Endothelial cell (in vitro differentiated cells): ENCODE measurements around the gene LNX2. TPM values are rescaled to one million over a fixed set of nuclear protein-coding genes. Genes with fewer than 3 reads are reported as not detected.

Experiments used
- DNase-seq: peaks from one replicate; pipeline ENCODE4 v3.0.0; 2021; ENCODE audit warnings: low spot score
- H3K27ac Mint-ChIP-seq: one replicate; pipeline ENCODE4 v1.8.0; 2021; ENCODE audit warnings: mixed read lengths, inconsistent platforms; ENCODE audit not compliant: unreplicated experiment
- H3K27me3 Mint-ChIP-seq: one replicate; pipeline ENCODE4 v1.8.0; 2021; ENCODE audit warnings: mild to moderate bottlenecking, moderate library complexity, mixed read lengths, inconsistent platforms; ENCODE audit not compliant: unreplicated experiment
- H3K36me3 Mint-ChIP-seq: one replicate; pipeline ENCODE4 v1.8.0; 2021; ENCODE audit warnings: mild to moderate bottlenecking, low read depth, mixed read lengths, inconsistent platforms; ENCODE audit not compliant: unreplicated experiment
- H3K4me1 Mint-ChIP-seq: one replicate; pipeline ENCODE4 v1.8.0; 2021; ENCODE audit warnings: mild to moderate bottlenecking, mixed read lengths, inconsistent platforms; ENCODE audit not compliant: unreplicated experiment
- H3K4me3 Mint-ChIP-seq: one replicate; pipeline ENCODE4 v1.8.0; 2021; ENCODE audit warnings: mild to moderate bottlenecking, mixed read lengths, inconsistent platforms; ENCODE audit not compliant: unreplicated experiment
- H3K9me3 Mint-ChIP-seq: one replicate; pipeline ENCODE4 v1.8.0; 2021; ENCODE audit warnings: mixed read lengths, inconsistent platforms; ENCODE audit not compliant: unreplicated experiment
- total RNA-seq: library from RNA; stranded (reverse); fragmentation: NEBNext Ultra II Directional; extraction: Animal tissue kit (Norgen Biotek cat#: 25700); gene quantifications from one replicate; pipeline ENCODE4 v1.2.1, GENCODE V29; 2021; ENCODE audit not compliant: unreplicated experiment
- TF ChIP-seq, protein P1 (sequence below): fragments of 200-600 bp; sonication (generic); IDR thresholded peaks from one replicate; pipeline ENCODE4 v1.5.0; 2021; ENCODE audit warnings: antibody characterized with exemption; ENCODE audit not compliant: unreplicated experiment

Gene LNX2
- total RNA-seq, 1 donor from 2014 or later = 14.0 TPM

- no peaks in the 10 kb centered on the region for H3K27me3 Mint-ChIP-seq
- DNase-seq = no peak
- H3K36me3 Mint-ChIP-seq = no peaks in the 10 kb centered on the region
- H3K4me3 Mint-ChIP-seq = no peak overlapping the region
- TF ChIP-seq, protein P1, sequence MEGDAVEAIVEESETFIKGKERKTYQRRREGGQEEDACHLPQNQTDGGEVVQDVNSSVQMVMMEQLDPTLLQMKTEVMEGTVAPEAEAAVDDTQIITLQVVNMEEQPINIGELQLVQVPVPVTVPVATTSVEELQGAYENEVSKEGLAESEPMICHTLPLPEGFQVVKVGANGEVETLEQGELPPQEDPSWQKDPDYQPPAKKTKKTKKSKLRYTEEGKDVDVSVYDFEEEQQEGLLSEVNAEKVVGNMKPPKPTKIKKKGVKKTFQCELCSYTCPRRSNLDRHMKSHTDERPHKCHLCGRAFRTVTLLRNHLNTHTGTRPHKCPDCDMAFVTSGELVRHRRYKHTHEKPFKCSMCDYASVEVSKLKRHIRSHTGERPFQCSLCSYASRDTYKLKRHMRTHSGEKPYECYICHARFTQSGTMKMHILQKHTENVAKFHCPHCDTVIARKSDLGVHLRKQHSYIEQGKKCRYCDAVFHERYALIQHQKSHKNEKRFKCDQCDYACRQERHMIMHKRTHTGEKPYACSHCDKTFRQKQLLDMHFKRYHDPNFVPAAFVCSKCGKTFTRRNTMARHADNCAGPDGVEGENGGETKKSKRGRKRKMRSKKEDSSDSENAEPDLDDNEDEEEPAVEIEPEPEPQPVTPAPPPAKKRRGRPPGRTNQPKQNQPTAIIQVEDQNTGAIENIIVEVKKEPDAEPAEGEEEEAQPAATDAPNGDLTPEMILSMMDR = no peak
- H3K27ac Mint-ChIP-seq = no peak overlapping the region
- H3K4me1 Mint-ChIP-seq = peaks cover 39% of the 10 kb centered on the region
- H3K9me3 Mint-ChIP-seq = no peaks in the 10 kb centered on the region
Observed at GRCh38 chr13:27638001-27638400, 17.7 kb upstream of the LNX2 start.

DNA sequence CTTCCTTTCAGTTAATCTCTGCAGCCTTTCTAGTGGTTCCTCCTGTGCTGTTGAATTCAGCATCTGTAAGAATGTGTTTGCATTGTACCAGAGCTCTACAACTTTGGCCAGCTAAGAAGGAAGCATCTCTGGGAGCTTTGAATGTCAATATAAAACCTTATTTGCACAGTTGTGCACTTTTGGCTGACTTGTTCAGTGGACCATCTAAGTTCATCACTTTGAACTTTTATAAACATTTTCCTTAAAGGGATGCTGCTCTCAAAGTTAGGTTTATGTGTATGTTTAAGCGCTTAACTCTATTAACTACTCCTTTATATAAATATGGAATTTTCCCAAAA is 16.9 kb upstream of the LNX2 start:
- DNase-seq = no peak
- Mint-ChIP-seq H3K9me3 (no peaks in the 10 kb centered on the region), H3K27me3 (no peaks in the 10 kb centered on the region), H3K36me3 (no peaks in the 10 kb centered on the region), H3K4me1 (peaks cover 39% of the 10 kb centered on the region), H3K4me3 (no peak overlapping the region), H3K27ac (peak overlapping the region; percentile 53)
- TF ChIP-seq, protein P1 = no peak

DNA sequence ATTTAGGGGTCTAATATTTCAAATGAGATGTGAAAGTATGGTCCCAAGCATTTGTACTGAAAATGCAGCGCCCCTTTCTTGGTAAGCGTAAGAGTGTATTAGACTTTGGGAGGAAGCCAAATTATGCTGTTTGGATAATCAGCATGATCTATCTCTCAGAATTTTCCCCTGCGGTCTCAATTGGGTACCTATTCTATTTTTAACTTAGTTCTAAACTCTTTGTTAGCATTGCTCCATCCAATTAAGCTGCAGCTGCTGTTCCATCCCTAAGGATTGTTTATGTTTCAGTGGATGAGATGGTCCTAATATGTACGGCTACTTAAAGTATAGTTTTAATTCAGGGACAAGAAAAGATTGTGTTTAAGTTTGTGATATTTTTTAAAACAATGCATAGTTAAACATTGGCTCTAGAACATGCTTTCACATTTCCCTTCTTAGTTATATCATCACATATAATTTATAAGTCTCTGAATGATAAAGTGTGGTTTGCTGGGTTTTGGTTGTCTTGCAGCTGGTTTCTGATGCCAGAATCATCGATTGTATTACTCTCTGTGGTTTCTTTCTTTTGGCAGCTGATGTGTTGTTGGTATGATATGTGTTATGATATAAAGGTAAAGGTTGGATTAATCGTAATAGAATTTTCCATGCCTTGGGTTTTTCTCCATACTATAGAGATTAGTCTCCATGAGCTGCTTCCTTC is 16.4 kb upstream of the LNX2 start:
- Mint-ChIP-seq H3K9me3 (no peaks in the 10 kb centered on the region), H3K27me3 (no peaks in the 10 kb centered on the region), H3K27ac (peak overlapping the region; percentile 53), H3K4me1 (peaks cover 37% of the 10 kb centered on the region), H3K36me3 (no peaks in the 10 kb centered on the region), H3K4me3 (no peak overlapping the region)
- TF ChIP-seq, protein P1 = no peak
- no peak for DNase-seq

DNA sequence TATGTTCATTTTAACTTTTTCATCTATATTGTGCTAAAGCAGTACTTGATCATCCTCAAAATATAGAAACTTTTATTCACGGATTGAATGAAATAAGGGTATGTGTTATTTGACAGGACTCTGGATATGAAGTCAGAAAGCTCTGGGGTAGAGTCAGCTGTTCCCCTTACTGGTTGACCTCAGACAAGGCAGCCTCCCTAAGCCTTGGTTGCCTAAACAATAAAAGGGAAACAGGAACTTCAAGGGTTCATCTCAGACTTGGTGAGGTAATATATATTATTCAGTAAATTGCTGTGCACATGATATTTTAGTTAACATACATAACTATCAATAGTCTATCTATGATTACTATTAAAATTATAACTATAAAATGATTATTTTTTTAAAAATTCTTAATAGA is 14.9 kb upstream of the LNX2 start:
- H3K36me3 Mint-ChIP-seq = no peaks in the 10 kb centered on the region
- no peak overlapping the region for H3K27ac Mint-ChIP-seq
- TF ChIP-seq, protein P1 = no peak
- no peak for DNase-seq
- H3K4me3 Mint-ChIP-seq = no peak overlapping the region
- no peaks in the 10 kb centered on the region for H3K27me3 Mint-ChIP-seq
- H3K4me1 Mint-ChIP-seq = peaks cover 36% of the 10 kb centered on the region
- no peaks in the 10 kb centered on the region for H3K9me3 Mint-ChIP-seq

- DNase-seq = no peak
- H3K27me3 Mint-ChIP-seq = no peaks in the 10 kb centered on the region
- no peaks in the 10 kb centered on the region for H3K36me3 Mint-ChIP-seq
- no peak overlapping the region for H3K27ac Mint-ChIP-seq
- H3K4me1 Mint-ChIP-seq = peaks cover 31% of the 10 kb centered on the region
- H3K4me3 Mint-ChIP-seq = no peak overlapping the region
- no peaks in the 10 kb centered on the region for H3K9me3 Mint-ChIP-seq
- TF ChIP-seq, protein P1 = no peak
Observed at GRCh38 chr13:27634791-27635190, 14.5 kb upstream of the LNX2 start.
